Measurements from ENCODE around the gene CT45A5. TPM values are rescaled to one million over a fixed set of nuclear protein-coding genes. Genes with fewer than 3 reads are reported as not detected.
"Not testable (repeated sequence)": the region's sequence is repeated elsewhere in the genome, so short reads cannot be mapped to it uniquely, and the experiment has no call there.

Gene CT45A5
- total and polyA plus RNA-seq, 2 of the 4 experiments (the other 2 are of a cell fraction) = not detected

- DNase-seq = peak; percentile 1
- ATAC-seq (ENCODE audit: low read depth) = no peak
- in situ Hi-C loops (cut with MboI; ENCODE audit: low sequenced_read_pairs) = no loop called here
Observed at GRCh38 chrX:135737366-135738071, 47.8 kb downstream of the CT45A5 start.

GRCh38 chrX:135734666-135735065 lies 50.6 kb downstream of the CT45A5 start:
- H3K27ac ChIP-seq (ENCODE audit: insufficient read depth, low read length); H2BK15ac ChIP-seq (ENCODE audit: low read depth, low read length); H3K18ac ChIP-seq (ENCODE audit: low read depth, low read length); H3K14ac ChIP-seq (replicated peaks; ENCODE audit: low read depth, low read length); H3K4me1 ChIP-seq (ENCODE audit: control insufficient read depth, insufficient read depth, low read length); ATAC-seq (ENCODE audit: low read depth); intact Hi-C loops (cut with micrococcal nuclease); H3K56ac ChIP-seq (ENCODE audit: extremely low read depth, insufficient read depth, low read length); BruUV-seq (replicated peaks); H4K20me1 ChIP-seq (ENCODE audit: insufficient read depth, low read length); H4K8ac ChIP-seq (ENCODE audit: low read depth in 2 of 2, low read length in 2 of 2); H2AK9ac ChIP-seq (replicated peaks; ENCODE audit: low read depth, low read length, poor library complexity); H3K9me3 ChIP-seq (ENCODE audit: control insufficient read depth, insufficient read depth, low read length); H3K36me3 ChIP-seq (ENCODE audit: control insufficient read depth, insufficient read depth, low read length); H3K4me2 ChIP-seq (ENCODE audit: low read depth, low read length); CTCF ChIA-PET; H2BK5ac ChIP-seq (ENCODE audit: low read depth, low read length, poor library complexity, severe bottlenecking); POLR2A ChIA-PET (ENCODE audit: unreplicated experiment); H3K4me3 ChIP-seq (ENCODE audit: insufficient read depth, low read depth, low read length); H3K9ac ChIP-seq (ENCODE audit: low read depth, low read length); dilution Hi-C loops (cut with HindIII; ENCODE audit: low sequenced_read_pairs, unreplicated experiment); H4K5ac ChIP-seq (ENCODE audit: low read depth, low read length); H2BK120ac ChIP-seq (ENCODE audit: low read depth, low read length); DNase-seq; H2BK20ac ChIP-seq (ENCODE audit: low read depth, low read length); H4K91ac ChIP-seq (ENCODE audit: insufficient read depth, low read depth, low read length); H2AFZ ChIP-seq (replicated peaks; ENCODE audit: low read length, poor library complexity); H2AK5ac ChIP-seq (ENCODE audit: low read depth, low read length); H3K9me1 ChIP-seq (ENCODE audit: insufficient read depth, low read length); H3K79me1 ChIP-seq (ENCODE audit: low read depth in 1 of 2, low read length in 2 of 2); H3K27me3 ChIP-seq (ENCODE audit: control insufficient read depth, insufficient read depth, low read length); in situ Hi-C loops (cut with MboI; ENCODE audit: low sequenced_read_pairs); H3K4ac ChIP-seq (ENCODE audit: low read depth, low read length); H3K23ac ChIP-seq (ENCODE audit: low read depth, low read length): not testable (repeated sequence)
- 43% methylated on average over 1 of the region's 5 CpGs; no CpG with 5 or more reads in 1 of the 2 experiments for WGBS, 2 experiments (ENCODE audit: extremely low coverage in 2 of 2, insufficient read length in 1 of 2)

More at GRCh38 chrX:135737366-135738071, 47.8 kb downstream of the CT45A5 start:
- no peak overlapping the region for H4K91ac ChIP-seq (ENCODE audit: insufficient read depth, low read depth, low read length)
- H2AK9ac ChIP-seq (replicated peaks; ENCODE audit: low read depth, low read length, poor library complexity) = no peak overlapping the region
- H3K4me2 ChIP-seq (ENCODE audit: low read depth, low read length) = no peak overlapping the region
- intact Hi-C loops (cut with micrococcal nuclease) = no loop called here
- H3K4me1 ChIP-seq (ENCODE audit: control insufficient read depth, insufficient read depth, low read length) = no peaks in the 10 kb centered on the region
- H3K27ac ChIP-seq (ENCODE audit: insufficient read depth, low read length) = no peak overlapping the region
- WGBS, 2 experiments (ENCODE audit: extremely low coverage in 2 of 2, insufficient read length in 1 of 2) = 0% methylated on average over 1 of the region's 4 CpGs; no CpG with 5 or more reads in 1 of the 2 experiments
- CTCF ChIA-PET = no interaction called here
- no peak overlapping the region for H3K23ac ChIP-seq (ENCODE audit: low read depth, low read length)
- no peak overlapping the region for H4K8ac ChIP-seq (ENCODE audit: low read depth in 2 of 2, low read length in 2 of 2)
- H3K9me3 ChIP-seq (ENCODE audit: control insufficient read depth, insufficient read depth, low read length) = no peaks in the 10 kb centered on the region
- H2BK20ac ChIP-seq (ENCODE audit: low read depth, low read length) = no peak overlapping the region
- no peaks in the 10 kb centered on the region for H3K9me1 ChIP-seq (ENCODE audit: insufficient read depth, low read length)
- no peak overlapping the region for H4K5ac ChIP-seq (ENCODE audit: low read depth, low read length)
- H2BK5ac ChIP-seq (ENCODE audit: low read depth, low read length, poor library complexity, severe bottlenecking) = no peak overlapping the region
- no peak overlapping the region for H3K4me3 ChIP-seq (ENCODE audit: insufficient read depth, low read depth, low read length)
- H3K36me3 ChIP-seq (ENCODE audit: control insufficient read depth, insufficient read depth, low read length) = no peaks in the 10 kb centered on the region
- dilution Hi-C loops (cut with HindIII; ENCODE audit: low sequenced_read_pairs, unreplicated experiment) = no loop called here
- H3K4ac ChIP-seq (ENCODE audit: low read depth, low read length) = no peak overlapping the region
- H3K79me1 ChIP-seq (ENCODE audit: low read depth in 1 of 2, low read length in 2 of 2) = no peaks in the 10 kb centered on the region
- H2AFZ ChIP-seq (replicated peaks; ENCODE audit: low read length, poor library complexity) = no peak overlapping the region
- no peak overlapping the region for H2AK5ac ChIP-seq (ENCODE audit: low read depth, low read length)
- POLR2A ChIA-PET (ENCODE audit: unreplicated experiment) = no interaction called here
- no peak overlapping the region for H2BK15ac ChIP-seq (ENCODE audit: low read depth, low read length)
- no peak overlapping the region for H3K14ac ChIP-seq (replicated peaks; ENCODE audit: low read depth, low read length)
- TF ChIP-seq CTCF (conservative IDR thresholded peaks at IDR 0.05; ENCODE audit: low read depth, low read length) (0 out of 2 replicates have a peak, but pooled peaks have one; percentile 5), MAZ (IDR thresholded peaks at IDR 0.05; ENCODE audit: borderline replicate concordance, low read depth, low read length) (no peak)
- H4K20me1 ChIP-seq (ENCODE audit: insufficient read depth, low read length) = no peaks in the 10 kb centered on the region
- no peak overlapping the region for H2BK120ac ChIP-seq (ENCODE audit: low read depth, low read length)
- H3K56ac ChIP-seq (ENCODE audit: extremely low read depth, insufficient read depth, low read length) = no peak overlapping the region
- no peak overlapping the region for H3K9ac ChIP-seq (ENCODE audit: low read depth, low read length)
- no TSS peak for BruUV-seq (replicated peaks)
- H3K18ac ChIP-seq (ENCODE audit: low read depth, low read length) = no peak overlapping the region
- H3K27me3 ChIP-seq (ENCODE audit: control insufficient read depth, insufficient read depth, low read length) = no peaks in the 10 kb centered on the region

Data from IMR-90 (cell line).